CD1c-positive myeloid dendritic cell (primary cell): Measurements from ENCODE around the gene NLRP9.

Experiments
- DNase-seq: peaks from one replicate; pipeline ENCODE4 v3.0.0-alpha.2; 2016; ENCODE audit errors: extremely low spot score

The NLRP9 gene

DNA sequence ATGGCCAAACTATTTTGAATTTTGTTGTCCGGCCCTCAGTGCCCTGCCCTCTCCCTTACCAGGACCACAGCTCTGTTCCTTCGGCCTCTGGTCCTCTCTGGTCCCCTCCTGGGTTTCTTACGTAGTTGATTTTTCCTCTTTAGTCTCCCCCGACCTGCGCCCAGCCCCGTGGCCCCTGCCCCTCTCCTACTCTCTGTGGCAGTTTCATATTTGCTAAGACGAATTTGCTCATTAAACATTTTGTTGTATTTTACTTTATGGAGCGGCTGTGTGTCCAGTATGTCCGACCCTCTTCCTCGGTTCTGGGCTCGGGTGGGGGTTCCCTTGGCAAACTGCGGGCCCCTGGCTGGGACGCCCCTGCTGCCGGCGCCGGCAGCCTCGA is 63.8 kb downstream of the NLRP9 start:
- DNase-seq, result no peak

DNA sequence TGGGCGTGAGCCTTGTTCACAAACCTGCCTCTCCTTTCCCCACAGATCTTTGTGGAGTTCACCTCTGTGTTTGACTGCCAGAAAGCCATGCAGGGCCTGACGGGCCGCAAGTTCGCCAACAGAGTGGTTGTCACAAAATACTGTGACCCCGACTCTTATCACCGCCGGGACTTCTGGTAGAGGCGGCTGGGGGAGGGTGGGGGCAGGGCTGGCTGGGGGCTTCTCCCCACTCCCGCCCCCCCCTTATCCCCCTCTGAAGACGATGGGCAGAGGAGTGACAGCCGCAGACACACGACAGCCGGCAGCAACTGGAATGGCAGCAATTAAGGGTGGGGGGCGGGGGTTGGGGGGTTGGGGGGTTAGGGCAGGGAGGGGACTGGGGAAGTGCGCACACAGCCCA is 64.3 kb downstream of the NLRP9 start:
- DNase-seq, result no peak

DNA sequence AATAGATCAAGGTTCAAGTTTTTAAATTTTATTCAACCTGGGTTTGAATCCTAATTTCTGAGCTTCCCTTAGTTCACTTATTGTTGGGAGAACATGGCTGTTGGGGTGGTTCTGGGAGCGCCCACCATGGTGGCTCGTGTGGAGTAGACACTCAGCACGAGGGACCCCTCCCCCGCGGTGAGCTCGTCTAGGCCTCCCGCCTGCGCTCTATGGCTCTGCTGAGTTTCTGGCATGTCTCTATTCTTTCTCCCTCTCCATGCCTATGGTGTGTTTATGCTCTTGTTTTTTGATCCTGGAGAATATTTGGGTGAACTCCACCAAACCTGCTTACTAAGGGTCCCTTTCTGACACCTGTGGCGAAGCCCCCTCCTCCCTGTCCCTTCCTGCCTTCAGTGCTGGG is 64.7 kb downstream of the NLRP9 start:
- DNase-seq, result no peak

DNA sequence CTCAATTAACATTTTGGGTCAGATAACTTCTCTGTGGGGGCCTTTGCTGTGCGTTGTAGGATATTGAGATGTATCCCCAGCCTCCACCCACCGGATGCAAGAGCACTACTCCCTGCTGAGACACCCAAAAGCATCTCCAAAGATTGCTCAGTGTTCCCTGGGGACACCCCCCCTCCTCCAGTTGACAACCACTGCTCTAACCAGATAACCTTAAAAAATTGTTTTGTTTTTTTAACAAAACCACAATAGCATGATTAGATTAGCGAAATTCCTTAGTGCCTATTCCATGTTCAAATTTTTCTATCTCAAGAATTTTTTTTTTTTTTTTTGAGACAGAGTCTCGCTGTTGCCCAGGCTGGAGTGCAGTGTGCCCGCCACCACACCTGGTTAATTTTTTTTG is 65.8 kb downstream of the NLRP9 start:
- DNase-seq, result no peak

DNA sequence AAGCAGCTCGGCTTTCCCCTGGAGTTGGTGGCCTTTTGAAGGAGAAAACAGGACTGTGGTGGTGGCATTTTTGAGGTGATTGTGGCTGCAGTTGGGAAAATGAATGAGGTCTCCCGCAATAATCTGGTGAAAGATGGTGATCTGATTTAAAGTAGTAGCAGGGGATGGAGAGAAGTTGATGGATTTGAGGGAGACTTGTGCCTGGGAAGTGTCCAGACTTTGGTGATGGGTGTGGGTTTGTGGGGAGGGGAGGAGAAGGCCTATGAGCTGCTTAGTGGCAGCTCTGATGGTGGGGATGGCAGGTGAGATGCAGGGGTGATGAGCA is 67.2 kb downstream of the NLRP9 start:
- no peak for DNase-seq

DNA sequence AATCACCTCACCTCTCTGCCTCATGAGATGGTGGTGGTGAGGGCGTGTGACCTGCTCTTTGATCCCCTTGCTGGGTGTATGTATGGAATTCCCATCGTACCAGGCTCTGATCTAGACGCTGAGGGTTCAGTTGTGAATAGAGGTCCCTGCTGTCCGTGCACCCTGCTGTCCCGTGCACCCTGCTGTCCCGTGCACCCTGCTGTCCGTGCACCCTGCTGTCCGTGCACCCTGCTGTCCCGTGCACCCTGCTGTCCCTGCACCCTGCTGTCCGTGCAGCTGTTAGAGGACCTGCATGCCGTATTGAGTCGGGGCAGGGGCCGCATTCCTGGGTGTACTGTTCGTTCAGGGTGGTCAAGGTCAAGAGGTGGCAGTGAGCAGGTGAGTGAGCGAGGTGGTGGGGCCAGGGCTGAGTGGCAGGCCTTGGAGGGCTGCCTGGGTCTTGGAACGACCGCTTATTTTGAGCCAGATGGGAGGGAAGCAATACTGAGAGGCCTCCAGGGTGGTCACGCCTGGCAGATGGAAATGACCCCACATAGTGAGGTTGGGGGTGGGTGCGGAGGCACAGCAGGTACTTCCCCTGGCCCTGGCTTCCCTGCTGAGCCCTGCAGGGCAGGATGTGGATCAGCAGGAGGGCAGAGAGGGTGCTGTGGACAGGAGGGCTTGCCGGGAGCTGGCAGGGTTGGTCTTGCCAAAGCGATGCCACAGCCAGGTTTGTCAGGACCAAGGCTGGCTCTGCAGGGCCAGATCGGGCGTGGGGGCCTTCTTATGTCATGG is 67.7 kb downstream of the NLRP9 start:
- DNase-seq, result no peak

DNA sequence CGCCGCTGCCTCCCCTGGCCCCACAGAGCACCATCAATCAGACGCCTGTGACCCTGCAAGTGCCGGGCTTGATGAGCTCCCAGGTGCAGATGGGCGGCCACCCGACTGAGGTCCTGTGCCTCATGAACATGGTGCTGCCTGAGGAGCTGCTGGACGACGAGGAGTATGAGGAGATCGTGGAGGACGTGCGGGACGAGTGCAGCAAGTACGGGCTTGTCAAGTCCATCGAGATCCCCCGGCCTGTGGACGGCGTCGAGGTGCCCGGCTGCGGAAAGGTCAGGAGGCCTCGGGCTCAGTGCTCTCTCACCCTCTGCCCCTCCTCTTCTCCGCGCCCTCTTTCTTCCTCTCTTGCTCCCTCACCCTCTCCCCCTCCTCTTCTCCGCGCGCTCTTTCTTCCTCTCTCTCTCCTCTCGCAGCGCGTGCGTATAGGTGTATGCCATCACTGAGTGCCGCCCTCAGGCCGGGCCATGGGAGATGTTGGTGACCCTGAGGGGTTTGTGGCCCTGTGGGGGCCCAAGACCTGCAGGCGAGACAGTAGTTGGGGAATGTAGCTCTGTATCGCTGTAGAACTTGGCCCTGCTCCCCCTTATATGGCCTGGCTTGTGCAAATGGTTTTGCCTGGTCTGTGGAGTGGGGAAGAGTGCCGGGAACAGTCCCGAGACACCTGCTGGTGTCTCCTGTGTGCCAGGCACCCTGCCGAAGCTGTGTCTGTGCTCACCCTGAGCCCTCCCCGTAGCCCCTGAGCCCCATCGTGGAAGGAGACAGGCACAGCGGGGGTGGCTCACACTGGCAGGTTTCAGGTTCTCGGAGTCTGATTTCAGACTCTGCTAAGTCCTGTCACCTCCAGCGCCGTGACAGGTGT is 68.6 kb downstream of the NLRP9 start:
- DNase-seq, result no peak

DNA sequence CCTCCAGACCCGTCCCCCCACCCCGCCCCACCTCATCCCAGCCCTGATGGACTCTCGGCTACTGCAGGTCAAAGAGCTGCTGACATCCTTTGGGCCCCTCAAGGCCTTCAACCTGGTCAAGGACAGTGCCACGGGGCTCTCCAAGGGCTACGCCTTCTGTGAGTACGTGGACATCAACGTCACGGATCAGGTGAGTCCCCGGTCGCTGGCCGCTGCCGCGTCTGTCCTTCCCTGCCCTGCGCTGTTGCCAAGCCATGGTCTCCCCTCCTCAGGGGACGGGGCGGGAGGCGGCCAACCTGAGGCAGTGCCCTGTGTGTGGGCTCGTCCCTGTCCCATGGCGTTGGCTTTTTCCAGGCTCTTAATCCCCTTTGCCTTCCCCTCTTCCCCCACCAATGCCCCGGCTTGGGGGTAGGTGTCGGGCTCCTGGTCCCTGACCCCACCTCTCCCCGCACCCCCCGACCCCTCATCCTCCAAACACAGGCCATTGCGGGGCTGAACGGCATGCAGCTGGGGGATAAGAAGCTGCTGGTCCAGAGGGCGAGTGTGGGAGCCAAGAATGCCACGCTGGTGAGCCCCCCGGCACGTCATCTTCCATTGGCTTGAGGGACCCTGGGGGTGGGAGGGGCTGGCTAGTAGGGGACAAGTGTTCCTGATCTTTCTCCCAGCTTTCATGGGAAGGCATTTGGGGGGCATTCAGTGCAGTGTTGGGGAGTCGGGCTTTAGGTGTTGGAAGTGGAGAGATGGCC is 69.4 kb downstream of the NLRP9 start:
- DNase-seq, result no peak

DNA sequence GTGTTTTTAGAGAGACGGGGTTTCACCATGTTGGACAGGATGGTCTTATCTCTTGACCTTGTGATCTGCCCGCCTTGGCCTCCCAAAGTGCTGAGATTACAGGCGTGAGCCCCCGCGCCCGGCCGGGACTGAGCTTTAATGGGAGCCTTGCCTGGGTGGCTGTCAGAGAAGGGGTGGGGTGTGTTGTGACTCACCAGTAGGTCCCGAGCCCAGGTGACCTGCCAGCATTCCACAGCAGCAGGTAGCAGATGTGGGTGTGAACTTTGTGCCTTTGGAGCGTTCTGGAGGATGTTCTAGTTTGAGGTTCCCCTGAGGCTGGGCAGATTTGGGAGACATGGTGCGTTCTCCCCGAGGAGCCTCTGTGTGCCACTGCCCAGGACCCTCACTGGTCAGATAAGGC is 70.2 kb downstream of the NLRP9 start:
- DNase-seq, result no peak

DNA sequence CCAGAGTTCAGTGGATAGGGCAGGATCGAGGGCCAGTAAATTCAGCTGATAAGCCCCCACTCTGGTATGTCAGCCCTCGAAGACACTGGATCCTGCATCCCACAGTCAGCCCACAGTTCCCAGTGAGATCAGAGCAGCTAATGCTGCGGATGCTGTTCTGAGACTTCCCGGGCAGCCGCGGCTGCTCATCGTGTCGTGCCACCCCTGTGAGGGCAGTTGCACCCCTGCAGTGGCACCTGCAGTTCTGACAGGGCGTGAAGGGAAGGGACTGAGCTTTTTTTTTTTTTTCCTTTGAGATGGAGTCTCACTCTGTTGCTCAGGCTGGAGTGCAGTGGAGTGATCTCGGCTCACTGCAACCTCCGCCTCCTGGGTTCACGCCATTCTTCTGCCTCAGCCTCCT is 70.7 kb downstream of the NLRP9 start:
- no peak for DNase-seq

DNA sequence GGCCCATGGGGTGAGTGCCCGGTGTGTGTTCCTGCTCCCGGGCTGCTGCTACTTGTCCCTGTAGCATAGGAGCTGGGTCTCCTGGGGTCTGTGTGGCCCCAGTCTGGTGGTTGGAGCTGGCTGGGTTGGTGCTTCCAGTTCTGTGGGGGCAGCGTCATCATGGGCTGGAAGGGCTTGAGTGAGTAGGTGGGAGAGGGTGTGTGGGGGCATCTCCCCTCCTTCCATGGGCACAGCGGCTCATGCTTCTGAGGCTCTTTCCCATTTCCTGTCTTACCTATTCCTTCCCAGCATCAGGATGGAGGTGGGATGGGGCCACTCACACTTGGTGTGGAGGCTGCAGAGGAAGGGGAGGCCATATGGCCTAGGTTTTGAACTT is 71.2 kb downstream of the NLRP9 start:
- DNase-seq, result no peak

DNA sequence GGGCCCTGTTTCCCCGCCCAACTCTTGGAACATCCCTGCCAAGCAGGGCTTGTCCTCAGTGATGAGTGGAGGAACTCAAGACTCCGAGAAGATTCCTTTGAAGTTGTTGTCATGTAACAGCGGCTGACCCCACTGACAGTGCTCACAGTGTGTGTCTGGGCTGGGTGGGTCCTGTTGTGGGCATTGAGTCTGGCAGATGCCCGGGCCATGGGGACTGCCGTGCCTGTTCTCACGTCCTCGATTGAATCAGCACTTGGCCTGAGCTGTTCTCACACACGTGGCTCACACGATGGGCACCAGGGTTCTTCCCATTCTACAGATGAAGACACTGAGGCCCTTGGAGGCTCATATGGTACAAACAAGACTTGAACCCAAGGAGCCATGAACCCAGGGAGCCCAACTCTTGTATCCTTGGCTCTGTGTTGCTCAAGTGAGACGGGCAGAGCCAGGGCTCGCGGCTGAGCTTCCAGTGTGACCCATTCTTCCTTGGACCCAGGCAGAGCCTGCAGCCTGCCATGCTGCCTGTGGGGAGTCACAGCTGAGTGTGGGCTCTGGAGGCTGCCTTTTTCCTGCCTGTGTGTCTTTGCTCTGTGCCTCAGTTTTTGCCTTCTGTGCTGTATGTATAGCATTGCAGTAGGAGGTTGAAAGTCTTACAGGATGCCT is 71.7 kb downstream of the NLRP9 start:
- no peak for DNase-seq

DNA sequence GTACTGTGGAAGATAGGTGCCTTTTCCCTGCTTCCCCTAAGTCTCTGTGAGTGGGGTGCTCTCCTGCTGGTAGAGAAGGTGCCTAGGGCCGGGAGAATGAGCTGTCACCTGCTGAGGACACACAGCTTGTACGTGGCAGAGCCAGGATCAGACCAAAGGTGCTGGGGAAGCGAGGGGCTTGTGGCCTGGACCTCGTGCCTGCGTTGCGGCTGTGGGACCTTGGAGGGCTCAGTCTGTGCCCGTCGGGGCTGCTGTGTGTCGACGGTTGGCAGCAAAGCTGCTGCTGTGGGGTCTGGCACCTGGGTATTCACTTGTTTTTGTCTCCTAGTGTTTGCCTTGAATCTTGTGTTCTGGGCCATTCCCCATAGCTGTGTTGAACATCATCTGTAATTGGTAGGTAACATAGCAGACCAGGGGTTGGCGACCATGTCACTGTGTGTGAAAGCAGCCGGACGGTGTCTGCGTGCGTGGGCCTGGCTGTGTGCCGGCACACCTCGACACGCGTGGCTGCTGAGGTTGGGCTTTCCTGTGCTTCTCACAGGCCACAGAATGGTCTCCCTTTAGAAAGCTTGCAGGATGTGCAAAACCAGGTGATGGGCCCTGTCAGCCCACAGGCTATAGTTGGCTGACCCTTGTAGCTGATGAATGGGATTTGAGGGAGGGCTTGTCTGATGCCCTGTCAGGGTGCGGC is 74.2 kb downstream of the NLRP9 start:
- DNase-seq, result no peak

DNA sequence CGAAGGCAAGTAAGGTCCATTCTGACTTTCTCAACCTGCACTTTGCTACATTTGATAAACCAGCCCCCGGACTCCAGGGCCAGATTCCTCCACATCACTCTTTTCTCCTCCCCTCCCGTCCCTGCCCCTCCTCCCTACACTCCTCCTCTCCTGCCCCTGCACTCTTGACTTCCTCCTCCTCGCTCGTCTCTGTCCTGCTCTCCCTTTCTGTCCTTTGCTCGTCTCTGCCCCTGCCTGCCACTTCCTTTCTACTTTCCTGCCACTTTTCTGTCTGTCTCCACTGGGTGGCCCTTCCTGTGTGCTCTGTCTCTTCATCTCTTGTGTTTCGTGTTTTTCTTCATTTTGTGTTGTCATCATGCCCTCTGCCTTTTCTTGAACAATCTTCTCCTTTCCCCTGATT is 76.4 kb downstream of the NLRP9 start:
- no peak for DNase-seq

DNA sequence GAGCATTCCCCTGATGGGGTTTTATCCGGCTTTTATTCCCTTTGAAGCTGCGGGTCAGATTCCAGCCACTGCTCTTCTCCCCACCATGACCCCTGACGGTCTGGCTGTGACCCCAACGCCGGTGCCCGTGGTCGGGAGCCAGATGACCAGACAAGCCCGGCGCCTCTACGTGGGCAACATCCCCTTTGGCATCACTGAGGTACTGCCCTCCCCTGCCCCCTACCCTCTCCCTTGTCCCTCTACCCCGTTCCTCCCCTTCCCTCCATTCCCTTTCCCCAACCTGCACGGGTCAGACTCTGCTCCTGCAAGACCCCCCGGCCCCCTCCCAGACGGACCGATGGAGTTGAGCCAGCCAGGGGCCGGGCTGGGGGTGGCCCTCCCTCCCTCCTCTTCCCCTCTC is 77.2 kb downstream of the NLRP9 start:
- DNase-seq, result no peak

DNA sequence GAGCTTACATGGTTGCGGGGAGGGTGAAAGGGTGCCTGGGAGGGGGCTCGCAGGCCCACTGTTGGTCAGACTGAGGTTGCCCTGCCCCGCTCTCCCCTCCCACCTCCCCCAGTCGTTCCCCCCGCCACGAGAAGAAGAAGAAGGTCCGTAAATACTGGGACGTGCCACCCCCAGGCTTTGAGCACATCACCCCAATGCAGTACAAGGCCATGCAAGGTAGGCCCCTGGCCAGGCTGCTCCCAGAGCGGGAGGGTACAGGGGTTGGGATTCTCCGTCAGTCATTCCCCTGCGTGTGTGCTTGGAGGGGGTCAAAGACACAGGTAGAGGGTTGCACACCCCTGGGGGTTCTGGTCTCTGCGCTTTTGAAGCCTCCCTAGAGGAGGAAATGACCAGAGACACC is 77.8 kb downstream of the NLRP9 start:
- no peak for DNase-seq

DNA sequence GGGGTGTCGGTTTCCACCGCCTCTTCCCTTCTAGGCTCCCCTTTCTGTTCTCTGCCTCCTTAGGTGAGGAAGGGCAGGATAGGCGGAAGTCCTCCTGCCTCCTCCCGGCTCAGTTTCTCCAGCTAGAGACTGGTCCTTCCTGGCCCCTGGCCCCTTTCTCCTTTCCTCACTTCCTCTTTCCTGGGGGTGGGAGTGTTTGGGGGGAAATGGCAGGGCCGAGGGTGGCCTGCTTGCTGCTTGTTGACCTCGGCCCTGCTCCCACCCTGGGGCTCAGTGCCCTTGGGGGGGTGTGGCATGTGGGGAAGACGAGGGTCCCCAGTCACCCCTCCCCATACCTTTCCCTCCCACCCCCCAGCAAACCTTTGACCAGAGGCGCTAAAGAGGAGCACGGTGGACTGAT is 78.4 kb downstream of the NLRP9 start:
- no peak for DNase-seq

DNA sequence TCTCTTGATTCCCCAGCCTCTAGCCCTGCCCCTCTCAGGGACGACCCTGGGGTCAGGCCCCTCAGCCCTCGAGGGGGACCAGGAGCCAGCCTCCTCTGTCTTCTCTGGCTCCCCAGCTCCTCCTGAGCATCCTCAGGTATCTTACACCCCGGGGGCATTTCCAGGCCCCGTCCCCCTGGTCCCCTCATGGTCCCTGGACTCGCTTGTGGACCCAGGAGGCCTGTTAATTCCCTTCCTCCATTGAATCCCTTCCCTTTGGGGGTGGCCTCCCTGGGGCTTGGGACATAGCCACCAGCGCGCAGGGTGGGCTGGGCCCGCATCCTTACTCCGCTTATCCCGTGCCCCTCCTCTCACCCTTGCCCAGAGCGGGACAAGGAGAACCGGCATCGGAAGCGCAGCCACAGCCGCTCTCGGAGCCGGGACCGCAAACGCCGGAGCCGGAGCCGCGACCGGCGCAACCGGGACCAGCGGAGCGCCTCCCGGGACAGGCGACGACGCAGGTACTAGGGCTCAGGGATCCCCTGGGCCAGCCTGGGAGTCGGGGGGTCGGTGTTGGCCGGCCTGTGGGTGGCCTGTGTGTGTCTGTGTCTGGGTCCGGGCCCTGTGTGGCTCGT is 79.2 kb downstream of the NLRP9 start:
- DNase-seq, result no peak
